Calu3 (cell line): Measurements from ENCODE around the gene HELQ. TPM values are rescaled to one million over a fixed set of nuclear protein-coding genes. Genes with fewer than 3 reads are reported as not detected.

ENCODE experiments used
- BruUV-seq: library from RNA; stranded (reverse); fragments of 400-500 nt; replicated peaks from 2 replicates; lab custom pipeline; 2021; lab: Mats Ljungman, UMichigan
- CTCF ChIA-PET: fragments of 300-600 bp; sonication (Branson Sonifier 250); formaldehyde crosslinking; loops from one replicate; lab custom pipeline; 2022; ENCODE audit warnings: antibody characterized with exemption; lab: Charles Lee
- DNase-seq: peaks from one replicate; pipeline ENCODE4 v3.0.0; 2022
- H3K27ac Mint-ChIP-seq: one replicate; pipeline ENCODE4 v1.8.0; 2022; ENCODE audit warnings: mixed read lengths; ENCODE audit not compliant: unreplicated experiment
- H3K27me3 Mint-ChIP-seq: one replicate; pipeline ENCODE4 v1.8.0; 2022; ENCODE audit warnings: mixed read lengths; ENCODE audit not compliant: unreplicated experiment
- H3K36me3 Mint-ChIP-seq: one replicate; pipeline ENCODE4 v1.8.0; 2022; ENCODE audit warnings: mild to moderate bottlenecking, moderate library complexity, mixed read lengths; ENCODE audit not compliant: insufficient read depth, unreplicated experiment
- H3K4me1 Mint-ChIP-seq: one replicate; pipeline ENCODE4 v1.8.0; 2022; ENCODE audit warnings: mild to moderate bottlenecking, low read depth, mixed read lengths; ENCODE audit not compliant: unreplicated experiment
- H3K4me3 Mint-ChIP-seq: one replicate; pipeline ENCODE4 v1.8.0; 2022; ENCODE audit warnings: mild to moderate bottlenecking, low read depth, moderate library complexity, mixed read lengths; ENCODE audit not compliant: unreplicated experiment
- H3K9me3 Mint-ChIP-seq: one replicate; pipeline ENCODE4 v1.8.0; 2022; ENCODE audit warnings: low read depth, mixed read lengths; ENCODE audit not compliant: unreplicated experiment
- intact Hi-C: fragments of 100-400 bp; cut with micrococcal nuclease; formaldehyde crosslinking; loops from one replicate; pipeline ENCODE4 v1.10.0; 2022; ENCODE audit not compliant: unreplicated experiment
- total RNA-seq: library from RNA; stranded (reverse); gene quantifications from 2 replicates; pipeline ENCODE4 v1.2.3, GENCODE V29; 2022
- TF ChIP-seq, protein P1 (sequence below): fragments of 200-600 bp; IDR thresholded peaks from one replicate; pipeline ENCODE4 v1.8.0; 2022; ENCODE audit warnings: antibody characterized with exemption; ENCODE audit not compliant: unreplicated experiment

The HELQ gene
- total RNA-seq, 1 experiment from 2014 or later: 7.8 TPM

DNA sequence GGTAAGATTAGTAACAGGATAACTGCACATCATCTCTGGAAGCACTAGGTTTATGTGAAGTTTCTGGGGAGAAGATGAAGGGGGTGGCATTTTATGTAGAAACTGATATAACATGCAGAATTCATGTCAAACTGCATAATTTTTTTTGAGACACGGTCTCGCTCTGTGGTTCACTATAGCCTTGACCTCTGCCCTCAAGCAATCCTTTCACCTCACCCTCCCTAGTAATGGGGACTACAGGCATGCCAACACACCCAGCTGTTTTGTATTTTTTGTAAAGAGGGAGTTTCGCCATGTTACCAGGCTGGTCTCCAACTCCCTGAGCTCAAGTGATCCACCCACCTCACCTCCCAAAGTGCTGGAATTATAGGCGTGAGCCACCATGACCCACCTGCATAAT, 17.8 kb upstream of the HELQ start:
- Mint-ChIP-seq H3K27me3 (no peaks in the 10 kb centered on the region), H3K4me1 (no peaks in the 10 kb centered on the region), H3K27ac (no peak overlapping the region), H3K9me3 (no peaks in the 10 kb centered on the region), H3K36me3 (no peaks in the 10 kb centered on the region), H3K4me3 (no peak overlapping the region)
- TF ChIP-seq, protein P1, sequence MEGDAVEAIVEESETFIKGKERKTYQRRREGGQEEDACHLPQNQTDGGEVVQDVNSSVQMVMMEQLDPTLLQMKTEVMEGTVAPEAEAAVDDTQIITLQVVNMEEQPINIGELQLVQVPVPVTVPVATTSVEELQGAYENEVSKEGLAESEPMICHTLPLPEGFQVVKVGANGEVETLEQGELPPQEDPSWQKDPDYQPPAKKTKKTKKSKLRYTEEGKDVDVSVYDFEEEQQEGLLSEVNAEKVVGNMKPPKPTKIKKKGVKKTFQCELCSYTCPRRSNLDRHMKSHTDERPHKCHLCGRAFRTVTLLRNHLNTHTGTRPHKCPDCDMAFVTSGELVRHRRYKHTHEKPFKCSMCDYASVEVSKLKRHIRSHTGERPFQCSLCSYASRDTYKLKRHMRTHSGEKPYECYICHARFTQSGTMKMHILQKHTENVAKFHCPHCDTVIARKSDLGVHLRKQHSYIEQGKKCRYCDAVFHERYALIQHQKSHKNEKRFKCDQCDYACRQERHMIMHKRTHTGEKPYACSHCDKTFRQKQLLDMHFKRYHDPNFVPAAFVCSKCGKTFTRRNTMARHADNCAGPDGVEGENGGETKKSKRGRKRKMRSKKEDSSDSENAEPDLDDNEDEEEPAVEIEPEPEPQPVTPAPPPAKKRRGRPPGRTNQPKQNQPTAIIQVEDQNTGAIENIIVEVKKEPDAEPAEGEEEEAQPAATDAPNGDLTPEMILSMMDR: no peak
- BruUV-seq: no TSS peak
- CTCF ChIA-PET: no interaction called here
- intact Hi-C loops: no loop called here
- DNase-seq: no peak

DNA sequence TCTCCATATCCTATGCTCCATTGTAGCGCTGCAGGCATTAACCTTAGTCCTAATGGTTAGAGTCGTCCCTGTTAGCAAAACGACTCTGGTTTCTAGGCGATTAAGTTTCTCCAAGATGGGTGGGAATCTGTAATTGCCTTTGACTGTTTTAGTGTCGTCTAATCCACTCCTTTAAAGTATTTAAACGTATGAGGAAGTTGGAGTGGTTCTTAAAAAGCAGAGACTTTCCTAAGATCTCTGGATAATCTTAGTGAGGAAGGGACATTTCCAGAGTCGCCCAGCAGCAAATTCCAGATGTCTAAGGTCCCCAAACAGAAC, 520 bp upstream of the HELQ start:
- TF ChIP-seq, protein P1: no peak
- TSS peak; percentile 81 for BruUV-seq
- CTCF ChIA-PET: interaction anchor here (1.5 kb wide), 1 partner anchor 94 kb away, joined by 4 read pairs; no protein-coding TSS in a partner anchor
- H3K4me3 Mint-ChIP-seq: peak overlapping the region; percentile 93
- peak overlapping the region; percentile 98 for H3K27ac Mint-ChIP-seq
- DNase-seq: no peak
- H3K36me3 Mint-ChIP-seq: peaks cover 20% of the 10 kb centered on the region
- H3K4me1 Mint-ChIP-seq: no peaks in the 10 kb centered on the region
- H3K9me3 Mint-ChIP-seq: no peaks in the 10 kb centered on the region
- no peaks in the 10 kb centered on the region for H3K27me3 Mint-ChIP-seq
- intact Hi-C loops: no loop called here

DNA sequence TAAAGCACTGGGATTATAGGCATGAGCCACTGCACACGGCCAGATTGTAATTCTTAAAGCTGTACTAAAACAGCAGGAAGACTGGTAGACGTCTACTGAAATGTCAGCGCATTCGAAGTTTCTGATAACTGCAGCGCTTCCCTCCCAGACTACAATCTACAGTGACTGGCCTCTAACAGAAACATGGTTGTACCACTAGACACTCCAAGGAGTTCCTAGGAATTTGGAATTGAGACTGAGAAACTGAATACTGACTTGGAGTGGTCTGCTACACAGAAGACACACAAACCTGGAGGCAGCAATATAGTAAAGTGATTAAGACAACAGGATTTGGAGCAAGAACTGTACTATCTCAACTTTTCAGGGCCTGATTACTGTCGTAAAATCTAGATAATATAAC, 937 bp downstream of the HELQ start:
- no TSS peak for BruUV-seq
- H3K36me3 Mint-ChIP-seq: peaks cover 20% of the 10 kb centered on the region
- TF ChIP-seq, protein P1: no peak
- intact Hi-C loops: loop anchor here (5.0 kb wide), 1 partner anchor 92 kb away; no protein-coding TSS in a partner anchor
- no peaks in the 10 kb centered on the region for H3K9me3 Mint-ChIP-seq
- H3K4me1 Mint-ChIP-seq: no peaks in the 10 kb centered on the region
- H3K27ac Mint-ChIP-seq: peak overlapping the region; percentile 98
- no peaks in the 10 kb centered on the region for H3K27me3 Mint-ChIP-seq
- no peak for DNase-seq
- CTCF ChIA-PET: interaction anchor here (1.5 kb wide), 1 partner anchor 92 kb away, joined by 4 read pairs; no protein-coding TSS in a partner anchor
- peak overlapping the region; percentile 93 for H3K4me3 Mint-ChIP-seq

DNA sequence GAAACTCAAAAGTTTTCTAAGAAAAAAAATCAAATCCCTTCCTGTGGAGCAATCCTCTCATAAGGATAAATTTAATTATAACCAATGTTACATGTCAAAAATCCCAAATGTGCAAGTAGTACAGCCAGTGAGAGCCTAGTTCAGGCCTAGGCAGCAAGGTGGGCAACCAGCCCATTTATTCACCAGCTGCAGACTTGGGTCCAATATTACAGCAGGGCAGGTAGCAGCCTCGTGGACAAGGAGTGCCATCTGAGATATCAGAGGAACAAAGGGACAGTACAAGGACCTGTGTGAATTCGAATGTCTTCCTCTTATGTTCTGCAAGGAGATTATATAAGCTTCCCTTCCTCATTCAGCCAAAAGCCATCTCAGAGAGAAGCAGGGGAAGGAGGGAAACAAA, 6.6 kb downstream of the HELQ start:
- H3K27ac Mint-ChIP-seq: no peak overlapping the region
- intact Hi-C loops: no loop called here
- H3K4me1 Mint-ChIP-seq: no peaks in the 10 kb centered on the region

More for the DNA sequence above, 6.6 kb downstream of the HELQ start:
- no TSS peak for BruUV-seq
- Mint-ChIP-seq H3K27me3 (no peaks in the 10 kb centered on the region), H3K36me3 (no peaks in the 10 kb centered on the region), H3K9me3 (no peaks in the 10 kb centered on the region), H3K4me3 (no peak overlapping the region)
- TF ChIP-seq, protein P1: no peak
- no peak for DNase-seq
- CTCF ChIA-PET: no interaction called here
